Sciatic nerve (tissue), 2 donors: ENCODE measurements around the gene CIT. TPM values are rescaled to one million over a fixed set of nuclear protein-coding genes. Genes with fewer than 3 reads are reported as not detected.
A peak's percentile ranks its signal among the peaks of the same experiment; 100 is the strongest.
"Not testable (repeated sequence)": the region's sequence is repeated elsewhere in the genome, so short reads cannot be mapped to it uniquely, and the experiment has no call there.

Experiments
- ATAC-seq: fragments of 200-7000 bp; cut with Tn5 transposase; one replicate; pipeline ENCODE4 v1.9.1; 2020; ENCODE audit warnings: mild to moderate bottlenecking, moderate library complexity
- DNase-seq: peaks from one replicate; pipeline ENCODE4 v3.0.0-alpha.2; 2020; ENCODE audit warnings: low spot score
- intact Hi-C: fragments of 100-400 bp; cut with DNase I; formaldehyde crosslinking; loops from one replicate; pipeline ENCODE4 v1.14.2; 2022
- total RNA-seq: library from RNA; stranded (reverse); fragmentation: NEBNext Ultra II Directional; extraction: Animal tissue kit (Norgen Biotek cat#: 25700); gene quantifications from one replicate; pipeline ENCODE4 v1.2.1, GENCODE V29; 2021
- donor health status: DM: no; HTN: no; CAD: no.
- donor health status: DM: no; HTN: no; CAD: no.

Gene CIT
- total RNA-seq, 1 donor from 2014 or later: 42.7 TPM

DNA sequence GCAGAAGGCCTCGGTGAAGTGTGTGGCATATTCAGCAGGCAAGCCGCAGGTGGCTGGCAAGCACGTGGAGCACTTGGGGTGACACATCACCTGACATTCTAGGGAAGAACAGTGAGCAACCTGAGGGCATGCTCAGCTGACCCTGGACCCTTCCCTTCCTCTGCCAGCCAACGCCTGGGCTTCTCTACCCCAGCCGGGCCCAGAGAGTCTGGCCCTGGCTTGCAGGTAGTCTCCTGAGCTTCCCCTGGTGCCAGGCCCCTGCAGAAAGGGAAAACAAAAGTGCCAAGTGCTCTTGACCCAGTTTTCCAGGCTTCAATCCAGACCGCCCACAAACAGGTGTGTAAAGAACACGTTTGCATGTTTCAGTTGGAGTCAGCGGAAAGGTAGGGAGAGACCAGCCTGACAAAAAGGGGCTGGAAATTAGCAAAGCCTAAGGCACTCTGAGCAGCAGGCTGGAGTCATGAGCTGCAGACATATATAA, 163.5 kb downstream of the CIT start:
- DNase-seq: no peak
- intact Hi-C loops: no loop called here
- no peak for ATAC-seq

DNA sequence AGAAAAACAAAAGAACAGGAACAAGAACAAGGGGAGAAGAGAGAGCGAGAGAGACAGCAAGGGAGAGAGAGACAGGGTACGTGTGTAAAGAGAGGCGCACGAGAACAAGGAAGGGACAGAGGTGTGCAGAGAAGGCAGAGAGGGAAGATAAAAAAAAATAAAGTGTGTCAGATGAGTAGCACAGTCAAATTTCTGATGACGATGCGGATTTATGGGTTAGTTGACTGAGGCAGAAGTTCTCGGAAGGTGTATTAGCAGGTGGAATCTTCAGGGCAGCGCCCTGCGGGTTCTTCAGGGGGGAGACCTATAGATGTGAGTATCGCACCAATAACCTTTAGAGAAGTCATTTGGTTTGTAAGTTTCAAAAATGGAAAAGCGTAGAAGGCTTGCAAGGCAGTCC, 164.4 kb downstream of the CIT start:
- ATAC-seq (no peak), DNase-seq (no peak)
- intact Hi-C loops: no loop called here

DNA sequence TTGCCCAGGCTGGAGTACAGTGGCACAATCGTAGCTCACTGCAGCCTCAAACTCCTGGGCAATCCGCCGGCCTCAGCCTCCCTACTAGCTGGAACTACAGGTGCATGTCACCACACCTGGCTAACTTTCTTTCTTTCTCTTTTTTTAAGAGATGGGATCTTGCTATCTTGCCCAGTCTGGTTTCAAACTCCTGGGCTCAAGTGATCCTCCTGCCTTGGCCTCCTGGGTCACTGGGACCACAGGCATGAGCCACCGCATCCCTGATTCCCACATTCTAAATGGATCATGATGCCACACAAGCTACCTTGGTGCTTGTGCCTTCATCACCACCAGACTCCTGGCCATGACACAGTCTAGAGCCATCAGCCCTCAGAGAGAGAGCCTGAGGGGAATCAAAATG, 165.4 kb downstream of the CIT start:
- ATAC-seq (no peak), DNase-seq (no peak)
- intact Hi-C loops: no loop called here

DNA sequence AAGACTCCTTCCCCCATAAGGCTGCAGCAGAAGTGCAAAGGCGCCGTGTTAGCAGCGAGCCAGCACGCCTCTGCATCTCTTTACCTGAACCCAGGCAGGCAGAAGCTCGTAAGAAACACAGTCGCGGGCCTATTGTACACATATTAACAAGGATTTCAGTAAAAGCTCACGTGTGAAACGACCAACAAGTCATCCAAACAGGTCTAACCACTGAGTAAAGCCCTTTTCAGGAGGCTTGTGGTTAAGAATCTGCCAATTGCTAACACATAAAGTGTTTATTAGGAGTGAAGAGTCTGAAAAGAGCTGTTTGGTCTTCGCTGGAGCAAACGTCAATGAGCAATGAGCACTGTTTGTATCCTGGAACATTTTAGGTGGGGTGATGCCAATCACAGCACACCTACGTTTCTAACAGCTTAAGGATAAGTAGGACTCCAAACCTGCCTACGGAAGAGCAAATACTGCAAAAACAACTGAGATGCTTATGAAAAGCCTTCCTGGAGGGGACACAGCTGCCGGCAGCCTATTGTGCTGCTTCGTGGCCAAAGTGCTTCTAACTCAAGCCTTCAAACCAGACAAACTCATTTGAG, 166.1 kb downstream of the CIT start:
- ATAC-seq (no peak), DNase-seq (no peak)
- intact Hi-C loops: no loop called here

DNA sequence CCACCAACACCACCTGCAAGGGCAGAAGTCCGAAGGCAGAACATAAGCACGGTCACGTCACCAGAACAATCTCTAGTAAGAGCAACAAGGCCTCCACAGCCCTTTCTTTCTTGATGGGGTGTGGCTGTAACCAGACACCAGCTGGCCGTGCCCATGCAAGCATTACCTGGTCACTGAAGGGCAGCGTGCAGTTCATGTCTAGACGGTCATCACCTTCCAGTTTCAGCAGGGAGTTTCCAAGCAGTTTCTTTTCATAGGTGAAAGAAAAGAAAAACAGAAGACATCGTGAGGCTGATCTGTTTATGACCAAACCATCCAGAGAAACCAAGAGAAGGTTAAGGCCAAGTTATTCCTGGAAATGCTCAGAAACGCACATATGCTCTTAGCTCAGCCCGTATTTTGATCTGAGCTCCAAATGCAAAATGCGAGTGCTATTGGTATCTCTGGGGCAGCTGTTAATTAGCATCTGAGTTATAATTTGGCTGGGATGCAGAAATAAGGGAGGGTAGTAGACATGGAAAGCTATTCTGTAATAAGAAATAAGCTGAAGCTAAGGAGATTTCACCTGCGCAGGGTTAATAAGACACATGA, 166.7 kb downstream of the CIT start:
- intact Hi-C loops: no loop called here
- DNase-seq (no peak), ATAC-seq (no peak)

DNA sequence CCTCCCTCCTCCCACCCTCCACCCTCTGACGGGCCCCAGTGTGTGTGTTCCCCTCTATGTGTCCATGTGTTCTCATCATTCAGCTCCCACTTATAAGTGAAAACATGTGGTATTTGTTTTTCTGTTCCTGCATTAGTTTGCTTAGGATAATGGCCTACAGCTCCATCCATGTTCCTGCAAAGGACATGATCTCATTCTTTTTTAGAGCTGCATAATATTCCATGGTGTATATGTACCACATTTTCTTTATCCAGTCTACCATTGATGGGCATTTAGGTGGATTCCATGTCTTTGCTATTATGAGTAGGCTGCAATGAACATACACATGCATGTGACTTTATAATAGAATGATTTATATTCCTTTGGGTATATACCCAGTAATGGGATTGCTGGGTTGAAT, 170.7 kb downstream of the CIT start:
- intact Hi-C loops: not testable (repeated sequence)

DNA sequence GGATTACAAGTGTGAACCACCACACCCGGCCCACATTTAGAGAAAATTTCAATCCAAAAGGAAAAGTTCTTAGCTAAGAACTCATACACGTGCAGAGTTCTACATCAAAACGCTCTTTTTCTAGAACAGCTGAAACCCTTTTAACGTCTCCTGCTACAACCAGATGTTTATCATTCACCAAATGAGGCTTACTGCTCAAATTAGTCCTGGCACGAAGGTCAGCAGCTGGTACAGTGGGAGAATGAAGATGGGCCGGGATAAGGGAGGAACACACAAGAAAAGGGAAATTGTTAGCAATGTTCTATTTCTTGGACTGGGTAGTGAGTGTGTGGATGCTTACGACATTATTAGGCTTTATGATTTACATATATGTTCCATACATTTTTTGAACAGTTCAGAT, 171.9 kb downstream of the CIT start:
- intact Hi-C loops: no loop called here
- ATAC-seq: no peak
- DNase-seq: no peak

More for the DNA sequence above, 170.7 kb downstream of the CIT start:
- not testable (repeated sequence) for ATAC-seq, DNase-seq

DNA sequence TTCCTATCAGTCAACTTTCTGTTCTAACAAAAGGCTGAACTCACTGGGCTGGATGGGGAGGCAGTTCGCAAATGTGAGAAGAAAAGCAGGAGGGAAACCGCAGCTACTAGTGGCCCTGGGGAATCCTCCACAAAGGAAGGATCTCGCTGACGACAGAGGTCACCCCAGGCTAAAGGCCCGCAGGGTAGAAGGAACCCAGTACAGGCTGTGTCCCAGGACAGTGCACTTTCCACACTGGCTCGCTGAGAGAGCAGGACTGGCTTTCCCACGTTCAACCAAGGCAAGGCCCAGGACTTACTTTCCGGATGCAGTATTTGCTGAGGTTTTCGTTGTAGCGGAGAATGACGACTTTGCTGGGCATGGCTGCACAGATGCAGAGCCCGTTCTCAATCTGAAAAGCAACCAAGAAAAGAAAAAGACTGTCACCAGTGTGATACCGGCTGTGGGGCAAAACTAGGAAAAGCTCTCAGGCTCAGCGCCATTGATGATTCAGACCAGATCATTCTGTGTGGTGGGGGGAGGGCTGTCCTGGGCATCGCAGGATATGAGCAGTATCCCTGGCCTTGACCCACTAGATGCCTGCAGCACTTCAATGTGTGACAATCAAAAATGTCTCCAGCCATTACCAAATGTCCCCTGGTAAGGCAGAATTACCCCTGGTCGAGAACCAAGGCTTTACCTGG, 172.9 kb downstream of the CIT start:
- ATAC-seq (peak; percentile 74), DNase-seq (no peak)
- intact Hi-C loops: no loop called here

DNA sequence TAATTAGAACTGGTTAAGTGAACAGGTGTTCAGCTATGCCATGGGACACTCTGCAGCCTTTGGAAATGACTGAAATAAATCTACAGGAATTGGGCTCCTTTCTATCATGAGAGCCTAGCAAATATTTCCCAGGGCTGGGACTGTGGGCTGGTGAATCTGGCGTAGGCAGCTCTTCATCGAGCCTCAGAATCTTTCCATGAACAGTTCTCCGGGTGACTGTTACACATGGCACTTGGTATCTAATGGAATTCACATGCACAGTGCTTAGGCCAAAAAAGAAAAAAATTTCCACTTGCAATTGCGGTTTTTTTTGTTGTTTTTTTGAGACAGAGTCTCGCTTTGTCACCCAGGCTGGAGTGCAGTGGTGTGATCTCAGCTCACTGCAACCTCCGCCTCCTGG, 177.0 kb downstream of the CIT start:
- no peak for ATAC-seq
- no peak for DNase-seq
- intact Hi-C loops: no loop called here

DNA sequence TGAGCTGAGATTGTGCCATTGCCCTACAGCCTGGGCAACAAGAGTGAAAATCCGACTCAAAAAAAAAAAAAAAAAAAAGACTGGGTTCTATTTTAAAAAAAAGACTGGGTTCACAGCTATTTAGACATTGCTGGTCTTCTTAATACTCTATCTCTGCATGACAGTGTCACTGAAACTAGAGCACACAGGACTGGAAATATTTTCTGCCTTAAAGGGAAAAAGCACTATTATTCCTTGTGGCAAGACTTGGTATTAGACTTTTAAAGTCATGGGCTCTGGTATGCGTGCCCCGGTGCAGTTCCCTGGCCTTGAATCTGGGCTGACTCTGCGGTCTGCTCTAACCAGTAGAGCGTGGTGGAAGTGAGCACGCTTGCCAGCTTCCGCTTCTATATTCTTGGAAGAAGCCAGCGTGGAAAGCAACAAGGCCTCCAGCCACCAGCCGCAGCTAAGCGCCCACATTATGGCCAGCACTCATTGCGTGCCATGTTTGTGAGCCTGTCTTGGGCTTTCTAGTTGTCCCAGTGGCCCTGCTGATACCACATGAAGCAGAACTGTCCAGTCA, 177.8 kb downstream of the CIT start:
- intact Hi-C loops: no loop called here
- no peak for DNase-seq
- no peak for ATAC-seq

DNA sequence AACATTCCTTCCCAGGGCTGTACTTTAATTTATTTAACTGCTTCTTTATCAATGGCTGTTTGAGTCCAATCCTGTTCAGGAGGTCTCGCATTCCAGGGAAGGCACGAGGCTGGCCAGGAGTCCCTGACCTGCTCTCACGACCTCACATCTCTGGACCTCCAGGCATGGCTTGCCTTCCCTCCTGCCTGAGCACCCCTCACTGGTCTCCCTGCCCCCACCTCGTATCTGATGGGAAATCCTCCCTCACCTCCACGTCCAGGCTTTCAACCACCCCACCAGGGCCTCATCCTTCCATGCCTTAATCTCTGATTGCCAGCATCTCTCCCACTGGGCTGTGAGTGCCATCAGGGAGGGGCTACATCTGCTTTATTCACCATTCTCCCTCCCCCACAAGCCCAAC, 180.2 kb downstream of the CIT start:
- ATAC-seq (no peak), DNase-seq (no peak)
- intact Hi-C loops: no loop called here

DNA sequence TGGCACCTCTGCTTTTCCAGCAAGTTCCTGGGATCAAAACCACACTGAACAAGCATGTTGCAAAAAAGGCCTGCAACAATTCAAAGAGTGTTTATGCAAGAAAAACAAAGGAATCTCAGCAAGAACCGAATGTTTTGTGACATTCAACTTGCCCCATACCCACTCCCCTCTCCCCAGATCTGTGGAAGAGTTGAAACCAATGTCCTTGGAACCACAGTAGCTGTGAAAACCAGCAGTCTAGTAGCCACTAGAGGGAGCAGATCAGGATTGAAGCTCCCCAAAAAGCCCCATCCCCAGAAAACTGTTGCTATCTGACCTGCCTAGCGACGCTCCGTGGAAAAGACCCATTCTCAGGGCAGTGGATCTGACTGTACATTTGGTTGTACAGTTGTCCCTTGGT, 182.1 kb downstream of the CIT start:
- ATAC-seq (no peak), DNase-seq (no peak)
- intact Hi-C loops: no loop called here

DNA sequence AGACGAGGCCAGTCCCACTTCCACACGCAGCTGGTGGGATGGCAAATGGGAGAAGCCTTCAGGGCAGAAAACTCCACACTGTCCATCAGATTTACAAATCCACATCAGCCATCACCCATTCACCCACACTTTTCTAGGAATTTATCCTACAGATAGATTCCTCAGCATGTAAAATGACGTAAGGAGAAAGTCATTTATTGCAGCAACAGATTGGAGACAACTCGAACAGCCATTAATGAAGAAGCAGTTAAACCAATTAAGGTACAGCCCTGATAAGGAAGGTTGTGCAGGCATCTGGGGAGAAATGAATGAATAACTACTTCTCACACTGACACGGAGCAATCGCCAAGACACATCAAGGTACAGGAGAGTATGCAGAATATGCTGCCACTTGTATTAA, 183.0 kb downstream of the CIT start:
- no peak for DNase-seq
- ATAC-seq: no peak
- intact Hi-C loops: no loop called here

DNA sequence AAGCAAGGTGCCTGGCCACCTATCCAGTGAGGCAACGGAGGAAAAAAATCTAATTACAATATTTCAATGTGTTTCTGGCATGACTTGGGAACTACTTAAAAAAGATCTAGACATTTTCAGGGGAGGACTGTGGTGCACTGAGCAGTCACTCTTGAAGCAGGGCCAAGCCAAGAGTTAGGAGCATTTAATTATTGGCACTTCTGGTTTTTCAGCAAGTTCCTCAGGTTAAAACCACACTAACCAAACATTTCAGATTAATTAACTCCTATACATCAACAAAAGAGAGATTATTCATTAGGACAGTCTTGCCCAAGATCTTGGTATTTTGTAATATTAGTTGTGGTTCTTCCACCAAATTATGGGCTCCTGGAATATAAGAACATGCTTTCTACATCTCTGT, 183.6 kb downstream of the CIT start:
- intact Hi-C loops: no loop called here
- no peak for DNase-seq
- no peak for ATAC-seq

DNA sequence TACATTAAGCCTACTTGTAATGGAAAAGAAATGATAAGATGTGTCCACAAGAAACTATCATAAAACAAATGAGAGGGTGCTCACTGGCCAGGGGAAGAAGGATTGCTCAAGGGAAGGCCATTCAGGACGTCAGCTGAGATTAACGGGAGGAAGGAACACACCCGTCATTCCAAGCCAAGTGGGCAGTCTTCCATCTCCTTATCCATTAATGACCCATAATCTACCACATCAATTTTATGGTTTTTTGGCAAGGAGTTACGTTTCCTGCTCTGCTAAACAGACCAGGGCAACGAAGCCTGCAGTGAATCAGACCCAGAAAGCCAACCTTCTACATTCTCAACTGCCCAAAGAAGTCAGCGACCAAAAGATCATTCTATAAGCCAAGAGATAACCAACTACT, 184.1 kb downstream of the CIT start:
- no peak for DNase-seq
- intact Hi-C loops: no loop called here
- peak; percentile 86 for ATAC-seq

DNA sequence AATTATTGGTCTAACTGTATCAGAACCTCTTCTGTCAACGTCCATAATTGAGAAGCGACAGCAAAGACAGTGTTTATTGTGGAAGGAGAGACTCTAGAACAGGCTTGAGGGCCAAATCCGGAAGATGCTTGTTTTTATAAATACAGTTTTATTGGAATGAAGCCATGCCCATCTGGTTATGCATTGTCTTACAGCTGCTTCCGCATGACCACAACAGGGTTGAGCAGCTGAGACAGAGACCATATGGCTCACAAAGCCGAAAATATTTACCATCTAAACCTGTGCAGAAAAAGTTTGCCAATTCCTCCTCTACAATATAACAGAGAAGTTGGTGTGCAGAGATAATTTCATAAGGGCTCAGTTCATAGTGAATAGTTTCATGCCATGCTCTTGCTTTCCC, 184.7 kb downstream of the CIT start:
- DNase-seq (no peak), ATAC-seq (no peak)
- intact Hi-C loops: no loop called here

DNA sequence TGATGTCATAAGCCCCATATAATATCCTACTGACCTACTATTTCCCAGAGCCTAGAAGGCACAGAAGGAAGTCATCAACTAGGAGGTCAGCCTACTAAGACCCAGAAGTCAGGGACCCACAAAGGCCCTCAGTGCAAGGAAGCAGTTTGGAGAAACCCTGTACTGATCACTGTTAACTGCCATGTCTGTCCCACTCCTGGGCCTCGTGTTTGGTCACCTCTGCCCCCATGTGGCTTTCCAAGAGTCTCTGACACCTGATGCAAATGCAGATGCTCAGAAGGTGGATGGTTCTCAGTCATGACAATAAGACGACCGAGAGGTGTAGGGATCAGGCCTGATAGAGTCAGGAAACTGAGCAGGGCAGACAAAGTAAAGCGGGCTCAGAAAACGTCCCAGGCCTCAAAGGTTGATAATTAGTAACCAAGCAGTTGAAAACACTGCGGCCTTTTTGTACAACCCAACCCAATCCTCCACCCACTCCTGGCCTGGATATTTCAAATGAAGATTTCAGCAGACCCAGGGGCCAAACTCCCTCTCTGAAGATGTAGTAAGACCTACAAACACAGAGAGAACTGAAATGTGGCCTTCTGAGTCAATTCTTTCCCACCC, 185.8 kb downstream of the CIT start:
- ATAC-seq (no peak), DNase-seq (no peak)
- intact Hi-C loops: no loop called here

DNA sequence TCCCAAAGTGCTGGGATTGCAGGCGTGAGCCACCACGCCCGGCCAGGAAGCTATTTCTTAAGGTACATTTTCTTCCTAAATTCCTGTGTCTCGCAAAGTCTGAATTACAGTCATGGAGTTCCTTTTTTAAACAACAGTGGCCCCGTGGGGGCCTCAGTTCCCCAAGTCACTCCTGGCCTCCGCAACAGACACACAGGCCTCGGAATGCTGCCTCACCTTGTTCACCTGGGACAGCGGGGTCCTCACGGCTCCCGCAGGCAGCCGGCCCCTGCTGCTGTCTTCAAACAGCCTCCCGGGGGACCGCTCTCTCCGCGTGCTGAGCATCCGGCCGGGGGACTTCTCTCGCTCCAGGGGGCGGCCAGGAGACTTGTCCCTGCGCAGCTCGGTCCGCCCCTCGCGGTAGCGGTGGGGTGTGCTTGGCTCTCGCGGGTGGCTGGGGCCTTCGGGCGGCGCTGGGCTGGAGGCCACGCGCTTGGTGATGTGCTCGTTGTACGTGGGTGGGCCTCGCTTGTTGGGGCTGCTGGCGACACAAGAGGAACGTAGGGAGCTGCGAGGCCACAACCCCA, 187.1 kb downstream of the CIT start:
- intact Hi-C loops: no loop called here
- ATAC-seq (no peak), DNase-seq (no peak)

DNA sequence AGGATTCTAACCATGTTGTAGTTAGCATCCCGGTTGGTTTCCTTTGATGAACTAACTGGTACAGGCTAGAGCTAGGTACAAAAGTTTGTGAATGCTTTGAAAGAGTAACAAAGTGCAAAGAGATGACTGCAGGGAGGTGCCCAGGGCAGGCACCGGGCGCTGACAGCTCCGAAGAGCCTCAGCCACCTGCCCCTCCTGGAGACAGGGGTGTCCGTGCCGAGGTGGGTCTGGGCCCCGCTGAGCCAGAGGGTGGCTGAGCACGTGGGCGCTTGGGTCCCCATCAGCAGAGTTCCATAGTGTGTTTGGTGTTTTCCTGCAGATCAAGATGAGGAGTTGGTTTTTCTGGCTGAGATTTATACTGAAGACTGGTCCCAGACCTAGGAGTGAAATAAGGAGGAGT, 189.2 kb downstream of the CIT start:
- intact Hi-C loops: no loop called here
- ATAC-seq (no peak), DNase-seq (no peak)

DNA sequence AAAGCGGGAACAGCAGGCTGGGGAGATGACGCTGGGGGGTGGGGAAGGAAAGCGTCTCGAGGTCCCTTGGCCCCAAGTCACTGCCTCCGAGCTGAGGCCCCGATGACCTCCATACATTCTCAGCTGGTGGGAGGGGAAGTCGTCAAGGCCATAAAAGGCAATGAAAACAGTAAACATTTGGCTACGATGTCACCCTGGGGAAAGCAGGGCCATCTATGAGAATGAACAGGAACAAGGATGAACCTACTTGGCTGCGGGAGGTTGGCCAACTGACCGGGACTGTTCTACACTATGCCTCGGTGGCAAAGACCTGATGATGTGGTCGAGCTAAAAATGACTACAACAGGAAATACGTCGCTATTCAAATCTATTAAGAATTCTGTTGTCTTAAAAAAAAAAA, 189.7 kb downstream of the CIT start:
- intact Hi-C loops: no loop called here
- DNase-seq (no peak), ATAC-seq (no peak)
